Right atrium auricular region (tissue), 2 donors: ENCODE data around the gene SLC26A11. TPM values are rescaled to one million over a fixed set of nuclear protein-coding genes. Genes with fewer than 3 reads are reported as not detected.
A peak's percentile ranks its signal among the peaks of the same experiment; 100 is the strongest.

ENCODE experiments used
- DNase-seq: peaks from one replicate; pipeline ENCODE4 v3.0.0-alpha.2; 2019; ENCODE audit warnings: low spot score
- H3K27ac ChIP-seq, 2 donors: fragments of 200-600 bp; sonication (generic); 1 replicate in 1 of 2; 2 replicates in 1 of 2; pipeline ENCODE4 v1.5.1; 2016 to 2019
- H3K27me3 ChIP-seq, 2 donors: fragments of 200-600 bp; sonication (generic); one replicate each; pipeline versions ENCODE4 v1.5.1 to v1.6.0; 2017 to 2019
- H3K36me3 ChIP-seq: fragments of 200-600 bp; sonication (generic); one replicate; pipeline ENCODE4 v1.5.1; 2016
- H3K4me1 ChIP-seq, 2 donors: fragments of 200-600 bp; sonication (generic); one replicate each; pipeline versions ENCODE4 v1.5.1 to v1.6.0; 2017 to 2019
- H3K4me3 ChIP-seq, 2 donors: fragments of 200-600 bp; sonication (generic); 1 replicate in 1 of 2; 2 replicates in 1 of 2; pipeline ENCODE4 v1.5.1; 2017 to 2019; ENCODE audit warnings: mild to moderate bottlenecking in 1 of 2, moderate library complexity in 1 of 2
- H3K9me3 ChIP-seq, 2 donors: fragments of 200-600 bp; sonication (generic); one replicate each; pipeline ENCODE4 v1.5.1; 2019
- CTCF ChIP-seq, 2 donors: fragments of 200-600 bp; sonication (generic); IDR thresholded peaks; one replicate each; pipeline ENCODE4 v1.5.1; 2019; ENCODE audit warnings: antibody characterized with exemption in 2 of 2
- total RNA-seq, 2 donors: library from RNA; depleted of rRNA; stranded (reverse); fragments of >200 nt; gene quantifications; one replicate each; pipeline ENCODE4 v1.1.0, GENCODE V29; 2016

SLC26A11 gene
- total RNA-seq, 2 donors from 2014 or later: 2.2 to 9.0 TPM

- no peak overlapping the region for H3K27ac ChIP-seq
- no peak for DNase-seq
- H3K4me3 ChIP-seq: no peak overlapping the region
- no peak for TF ChIP-seq CTCF (IDR thresholded peaks at IDR 0.05)
- H3K4me1 ChIP-seq: no peaks in the 10 kb centered on the region
- peaks cover 33% of the 10 kb centered on the region for H3K36me3 ChIP-seq
- H3K27me3 ChIP-seq: no peaks in the 10 kb centered on the region
- H3K9me3 ChIP-seq: no peaks in the 10 kb centered on the region
Measured at GRCh38 chr17:80247561-80247960, 27.3 kb downstream of the SLC26A11 start.

GRCh38 chr17:80248001-80248893, 28.0 kb downstream of the SLC26A11 start:
- Histone ChIP-seq H3K4me1 (no peaks in the 10 kb centered on the region), H3K4me3 (no peak overlapping the region), H3K27ac (no peak overlapping the region), H3K9me3 (no peaks in the 10 kb centered on the region), H3K27me3 (no peaks in the 10 kb centered on the region), H3K36me3 (peaks cover 28% of the 10 kb centered on the region)
- no peak for DNase-seq
- TF ChIP-seq CTCF (IDR thresholded peaks at IDR 0.05): no peak

GRCh38 chr17:80248894-80249710, 28.9 kb downstream of the SLC26A11 start:
- peaks cover 28% of the 10 kb centered on the region for H3K36me3 ChIP-seq
- no peak overlapping the region for H3K4me3 ChIP-seq
- no peak overlapping the region for H3K27ac ChIP-seq
- H3K27me3 ChIP-seq: no peaks in the 10 kb centered on the region
- DNase-seq: no peak
- H3K4me1 ChIP-seq: no peaks in the 10 kb centered on the region
- H3K9me3 ChIP-seq: no peaks in the 10 kb centered on the region
- no peak for TF ChIP-seq CTCF (IDR thresholded peaks at IDR 0.05)

GRCh38 chr17:80251966-80252365, 31.7 kb downstream of the SLC26A11 start:
- H3K27me3 ChIP-seq: no peaks in the 10 kb centered on the region
- TF ChIP-seq CTCF (IDR thresholded peaks at IDR 0.05): no peak
- H3K36me3 ChIP-seq: peaks cover 9% of the 10 kb centered on the region
- no peak for DNase-seq
- H3K9me3 ChIP-seq: no peaks in the 10 kb centered on the region
- no peak overlapping the region for H3K27ac ChIP-seq
- H3K4me3 ChIP-seq: no peak overlapping the region
- H3K4me1 ChIP-seq: no peaks in the 10 kb centered on the region

- no peak for DNase-seq
- Histone ChIP-seq H3K27ac (no peak overlapping the region), H3K9me3 (no peaks in the 10 kb centered on the region), H3K4me3 (no peak overlapping the region), H3K27me3 (no peaks in the 10 kb centered on the region), H3K4me1 (no peaks in the 10 kb centered on the region), H3K36me3 (peaks cover 9% of the 10 kb centered on the region)
- TF ChIP-seq CTCF (IDR thresholded peaks at IDR 0.05): peak in 1 of 2 donors; percentile 51
Measured at GRCh38 chr17:80252871-80253270, 32.6 kb downstream of the SLC26A11 start.
